ENCODE results near the gene PPM1K.

Gene PPM1K

GRCh38 chr4:88276952-88277710, 7.2 kb downstream of the PPM1K start:
- DNase-seq: no peak

GRCh38 chr4:88275949-88276515, 8.3 kb downstream of the PPM1K start:
- DNase-seq: peak; percentile 29

- DNase-seq: peak; percentile 46
These were observed 8.8 kb downstream of the PPM1K start for GRCh38 chr4:88275516-88275915.

GRCh38 chr4:88268913-88269312, 15.4 kb downstream of the PPM1K start:
- DNase-seq: no peak

GRCh38 chr4:88264336-88264735, 20.0 kb downstream of the PPM1K start:
- DNase-seq: no peak

- DNase-seq: no peak
These were observed 26.6 kb downstream of the PPM1K start for GRCh38 chr4:88257726-88258125.

GRCh38 chr4:88255111-88255510, 29.2 kb downstream of the PPM1K start:
- no peak for DNase-seq

GRCh38 chr4:88251924-88252323, 32.4 kb downstream of the PPM1K start:
- DNase-seq: no peak

GRCh38 chr4:88247148-88247547, 37.2 kb downstream of the PPM1K start:
- DNase-seq: no peak

GRCh38 chr4:88246600-88246999, 37.8 kb downstream of the PPM1K start:
- DNase-seq: no peak

GRCh38 chr4:88244816-88245579, 39.4 kb downstream of the PPM1K start:
- no peak for DNase-seq

GRCh38 chr4:88244056-88244455, 40.3 kb downstream of the PPM1K start:
- DNase-seq: no peak

- DNase-seq: no peak
These were observed 42.2 kb downstream of the PPM1K start for GRCh38 chr4:88242144-88242543.

GRCh38 chr4:88240297-88240714, 44.1 kb downstream of the PPM1K start:
- peak; percentile 10 for DNase-seq

GRCh38 chr4:88230969-88231771, 53.2 kb downstream of the PPM1K start:
- no peak for DNase-seq

GRCh38 chr4:88230461-88230891, 53.9 kb downstream of the PPM1K start:
- no peak for DNase-seq

- DNase-seq: no peak
These were observed 56.6 kb downstream of the PPM1K start for GRCh38 chr4:88227734-88228133.

GRCh38 chr4:88226143-88226542, 58.2 kb downstream of the PPM1K start:
- no peak for DNase-seq

GRCh38 chr4:88225232-88226105, 58.9 kb downstream of the PPM1K start:
- DNase-seq: no peak

- DNase-seq: no peak
These were observed 60.8 kb downstream of the PPM1K start for GRCh38 chr4:88223516-88223915.

- DNase-seq: peak; percentile 71
These were observed 65.3 kb downstream of the PPM1K start for GRCh38 chr4:88219099-88219498.

- no peak for DNase-seq
These were observed 67.2 kb downstream of the PPM1K start for GRCh38 chr4:88217169-88217568.

All from OCI-M1 (cell line).